Prostate gland (tissue), 2 donors: Measurements from ENCODE around the gene AIPL1. TPM values are rescaled to one million over a fixed set of nuclear protein-coding genes. Genes with fewer than 3 reads are reported as not detected.

Experiments
- DNase-seq: peaks from one replicate; pipeline ENCODE4 v3.0.0-alpha.2; 2019; ENCODE audit warnings: low spot score
- H3K27ac ChIP-seq, 2 donors: fragments of 200-600 bp; sonication (generic); 2 replicates each; pipeline ENCODE4 v1.5.1; 2017 to 2019
- H3K27me3 ChIP-seq: fragments of 200-600 bp; sonication (generic); replicated peaks from 2 replicates; pipeline ENCODE4 v1.5.1; 2019; ENCODE audit not compliant: insufficient read depth
- H3K36me3 ChIP-seq, 2 donors: fragments of 200-600 bp; sonication (generic); 1 replicate in 1 of 2; 2 replicates in 1 of 2; pipeline versions ENCODE4 v1.5.1 to v1.8.1; 2017 to 2019
- H3K4me1 ChIP-seq: fragments of 200-600 bp; sonication (generic); replicated peaks from 2 replicates; pipeline ENCODE4 v1.5.1; 2019
- H3K4me3 ChIP-seq, 2 donors: fragments of 200-600 bp; sonication (generic); 2 replicates each; pipeline ENCODE4 v1.5.1; 2017 to 2019
- H3K9me3 ChIP-seq: fragments of 200-600 bp; sonication (generic); 2 replicates; pipeline ENCODE4 v1.5.1; 2017
- POLR2A ChIP-seq: fragments of 450-650 bp; IDR thresholded peaks from one replicate; pipeline ENCODE4 v1.6.1; 2016; ENCODE audit warnings: antibody characterized with exemption, mild to moderate bottlenecking
- POLR2AphosphoS5 ChIP-seq: sonication (generic); formaldehyde crosslinking; IDR thresholded peaks from one replicate; pipeline ENCODE4 v1.6.1; 2017; ENCODE audit warnings: antibody characterized with exemption
- WGBS: methylation state at CpG from one replicate; pipeline ENCODE4 v1.1.5; 2018; 5-methylcytosine and 5-hydroxymethylcytosine counted together
- intact Hi-C: fragments of 100-400 bp; cut with DNase I; formaldehyde crosslinking; loops from one replicate; pipeline ENCODE4 v1.14.2; 2022
- total RNA-seq, 2 donors: library from RNA; depleted of rRNA; stranded (reverse); fragments of >200 nt; gene quantifications; one replicate each; pipeline ENCODE4 v1.1.0, GENCODE V29; 2016
- TF ChIP-seq, protein P1 (sequence below), 4 experiments: fragments of 200-600 bp in 2 of 4; fragments of 450-650 bp in 2 of 4; sonication (generic) in 2 of 4; IDR thresholded peaks; 1 replicate in 3 of 4; 2 replicates in 1 of 4; pipeline ENCODE4 v1.5.1; 2016 to 2019; ENCODE audit warnings: antibody characterized with exemption in 4 of 4, mild to moderate bottlenecking in 2 of 4, moderate library complexity in 2 of 4

The AIPL1 gene
- total RNA-seq, 2 donors from 2014 or later = not detected

DNA sequence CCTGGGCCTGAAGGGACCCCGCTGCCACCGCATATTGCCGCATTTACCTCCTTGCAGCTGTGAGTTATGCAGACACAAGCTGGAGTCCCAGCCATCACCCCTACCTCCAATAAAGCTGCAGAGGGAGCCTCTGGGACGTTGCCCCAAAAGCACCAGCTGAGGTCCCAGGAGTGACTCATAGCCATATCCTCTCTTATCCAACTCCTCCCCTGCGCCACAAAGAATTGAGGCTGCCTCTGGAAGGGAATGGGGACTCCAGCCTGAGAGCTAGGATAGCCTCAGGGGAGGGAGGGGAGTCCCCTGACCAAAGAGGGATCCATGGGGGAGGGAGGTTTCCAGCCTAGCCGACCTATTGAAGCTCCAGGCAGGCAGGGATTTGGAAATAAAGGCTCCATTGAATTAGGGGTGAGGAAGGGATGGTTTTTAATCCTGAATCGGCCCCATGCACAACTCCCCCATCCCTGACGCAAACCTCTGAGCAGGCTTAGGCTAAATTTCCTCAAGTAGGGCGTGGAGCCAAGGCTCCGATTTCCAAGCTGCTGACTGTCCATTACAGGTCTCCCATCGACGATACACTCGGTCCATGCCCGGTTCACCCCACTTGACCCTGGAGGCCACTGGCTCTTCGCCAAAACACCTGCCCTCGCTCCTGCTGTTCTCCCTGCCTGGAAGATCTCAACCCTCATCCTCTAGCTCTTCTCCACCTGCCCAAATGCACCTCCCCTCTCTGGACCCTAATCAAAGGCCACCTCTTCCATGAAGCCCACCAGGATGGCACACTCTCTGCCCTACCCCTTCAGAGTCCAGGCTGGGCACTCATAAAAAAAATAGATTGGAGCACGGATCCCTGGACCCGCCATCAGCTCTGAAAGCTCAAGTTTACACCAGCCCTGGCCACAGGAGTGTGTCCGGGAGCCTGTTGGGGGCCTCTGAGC lies 36.9 kb upstream of the AIPL1 start:
- no peak for DNase-seq
- intact Hi-C loops = no loop called here

DNA sequence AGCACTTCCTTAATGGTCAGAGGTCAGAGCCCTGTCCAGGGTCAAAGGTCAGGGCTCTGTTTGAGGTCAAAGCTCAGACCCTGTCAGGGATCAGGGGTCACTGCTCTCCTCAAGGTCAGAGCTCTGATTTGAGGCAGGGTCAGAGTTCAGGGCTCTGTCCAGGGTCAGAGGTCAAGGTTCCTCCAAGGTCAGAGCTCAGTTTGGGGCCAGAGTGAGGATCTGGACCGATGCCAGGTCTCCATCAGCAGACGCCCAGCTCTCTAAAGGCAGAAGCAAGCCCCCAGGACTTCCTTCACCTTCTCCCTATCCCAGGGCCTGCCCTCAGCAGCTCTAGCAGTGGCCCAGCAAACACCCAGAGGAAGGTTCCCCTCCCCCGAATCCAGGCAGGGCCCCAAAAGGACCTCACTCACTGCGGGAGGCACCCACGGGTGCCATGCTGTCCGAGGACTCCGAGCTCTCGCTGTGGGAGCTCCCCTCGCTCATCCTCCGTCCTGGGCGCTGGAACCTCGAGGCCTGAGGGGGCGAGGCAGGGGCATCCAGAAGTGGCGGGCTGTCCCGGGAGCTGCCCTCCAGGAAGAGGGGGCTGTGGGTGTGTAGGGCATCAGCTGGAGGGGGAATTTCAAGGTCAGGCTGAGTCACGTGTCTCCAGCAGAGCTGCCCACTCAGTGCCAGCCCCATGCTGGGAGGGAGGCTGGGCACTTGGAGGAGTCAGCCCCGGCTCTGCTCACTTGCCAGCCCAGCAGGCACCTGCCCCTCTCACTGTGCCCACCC lies 36.0 kb upstream of the AIPL1 start:
- no peaks in the 10 kb centered on the region for H3K9me3 ChIP-seq
- no peak overlapping the region for H3K27ac ChIP-seq
- H3K4me1 ChIP-seq = no peaks in the 10 kb centered on the region
- DNase-seq = no peak
- no peak overlapping the region for H3K4me3 ChIP-seq
- TF ChIP-seq POLR2A (no peak), POLR2AphosphoS5 (no peak)
- TF ChIP-seq, protein P1, sequence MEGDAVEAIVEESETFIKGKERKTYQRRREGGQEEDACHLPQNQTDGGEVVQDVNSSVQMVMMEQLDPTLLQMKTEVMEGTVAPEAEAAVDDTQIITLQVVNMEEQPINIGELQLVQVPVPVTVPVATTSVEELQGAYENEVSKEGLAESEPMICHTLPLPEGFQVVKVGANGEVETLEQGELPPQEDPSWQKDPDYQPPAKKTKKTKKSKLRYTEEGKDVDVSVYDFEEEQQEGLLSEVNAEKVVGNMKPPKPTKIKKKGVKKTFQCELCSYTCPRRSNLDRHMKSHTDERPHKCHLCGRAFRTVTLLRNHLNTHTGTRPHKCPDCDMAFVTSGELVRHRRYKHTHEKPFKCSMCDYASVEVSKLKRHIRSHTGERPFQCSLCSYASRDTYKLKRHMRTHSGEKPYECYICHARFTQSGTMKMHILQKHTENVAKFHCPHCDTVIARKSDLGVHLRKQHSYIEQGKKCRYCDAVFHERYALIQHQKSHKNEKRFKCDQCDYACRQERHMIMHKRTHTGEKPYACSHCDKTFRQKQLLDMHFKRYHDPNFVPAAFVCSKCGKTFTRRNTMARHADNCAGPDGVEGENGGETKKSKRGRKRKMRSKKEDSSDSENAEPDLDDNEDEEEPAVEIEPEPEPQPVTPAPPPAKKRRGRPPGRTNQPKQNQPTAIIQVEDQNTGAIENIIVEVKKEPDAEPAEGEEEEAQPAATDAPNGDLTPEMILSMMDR (IDR thresholded peaks at IDR 0.05) = no peak
- no peaks in the 10 kb centered on the region for H3K36me3 ChIP-seq
- intact Hi-C loops = no loop called here
- no peaks in the 10 kb centered on the region for H3K27me3 ChIP-seq
- 87% methylated on average over 11 of the region's 17 CpGs for WGBS

More for the DNA sequence above, 36.9 kb upstream of the AIPL1 start:
- H3K4me3 ChIP-seq = no peak overlapping the region
- H3K4me1 ChIP-seq = no peaks in the 10 kb centered on the region
- H3K9me3 ChIP-seq = no peaks in the 10 kb centered on the region
- no peaks in the 10 kb centered on the region for H3K36me3 ChIP-seq
- no peak overlapping the region for H3K27ac ChIP-seq
- TF ChIP-seq POLR2A (no peak), POLR2AphosphoS5 (no peak)
- TF ChIP-seq, protein P1 (IDR thresholded peaks at IDR 0.05) = no peak
- WGBS = 78% methylated on average over 19 of the region's 19 CpGs
- H3K27me3 ChIP-seq = no peaks in the 10 kb centered on the region

DNA sequence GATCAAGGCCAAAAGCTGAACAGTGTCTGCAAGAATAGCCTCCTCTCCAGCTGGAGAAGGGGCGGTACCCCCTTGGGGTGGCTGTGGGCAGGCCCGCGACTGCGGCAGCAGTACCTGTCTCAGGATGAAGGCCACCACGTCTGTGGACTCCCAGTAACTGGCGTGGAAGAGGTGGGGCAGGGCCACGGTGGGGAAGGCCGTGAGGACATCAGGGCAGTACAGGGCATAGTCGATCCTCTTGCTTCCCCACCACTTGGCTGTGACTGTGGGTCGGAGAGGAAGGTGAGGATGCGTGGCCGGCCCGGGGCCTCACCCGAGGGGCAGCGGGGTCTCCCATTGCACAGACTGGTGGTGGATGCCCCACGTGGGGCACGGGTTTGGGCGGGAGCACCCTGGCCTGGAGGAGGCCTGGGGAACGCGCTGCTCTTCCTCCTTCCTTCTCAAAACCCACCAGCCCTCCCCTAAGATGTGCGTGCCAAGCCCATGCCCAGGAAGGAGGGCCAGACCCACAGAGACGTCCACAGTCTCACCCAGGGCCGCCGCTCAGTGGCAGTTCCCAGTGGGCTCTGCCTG lies 35.3 kb upstream of the AIPL1 start:
- no peaks in the 10 kb centered on the region for H3K36me3 ChIP-seq
- TF ChIP-seq POLR2A = no peak
- TF ChIP-seq, protein P1 (IDR thresholded peaks at IDR 0.05) = no peak
- TF ChIP-seq POLR2AphosphoS5 = no peak
- intact Hi-C loops = no loop called here
- DNase-seq = no peak
- WGBS = 90% methylated on average over 23 of the region's 24 CpGs
- H3K27ac ChIP-seq = no peak overlapping the region
- H3K4me1 ChIP-seq = no peaks in the 10 kb centered on the region
- no peaks in the 10 kb centered on the region for H3K27me3 ChIP-seq
- no peak overlapping the region for H3K4me3 ChIP-seq
- no peaks in the 10 kb centered on the region for H3K9me3 ChIP-seq

DNA sequence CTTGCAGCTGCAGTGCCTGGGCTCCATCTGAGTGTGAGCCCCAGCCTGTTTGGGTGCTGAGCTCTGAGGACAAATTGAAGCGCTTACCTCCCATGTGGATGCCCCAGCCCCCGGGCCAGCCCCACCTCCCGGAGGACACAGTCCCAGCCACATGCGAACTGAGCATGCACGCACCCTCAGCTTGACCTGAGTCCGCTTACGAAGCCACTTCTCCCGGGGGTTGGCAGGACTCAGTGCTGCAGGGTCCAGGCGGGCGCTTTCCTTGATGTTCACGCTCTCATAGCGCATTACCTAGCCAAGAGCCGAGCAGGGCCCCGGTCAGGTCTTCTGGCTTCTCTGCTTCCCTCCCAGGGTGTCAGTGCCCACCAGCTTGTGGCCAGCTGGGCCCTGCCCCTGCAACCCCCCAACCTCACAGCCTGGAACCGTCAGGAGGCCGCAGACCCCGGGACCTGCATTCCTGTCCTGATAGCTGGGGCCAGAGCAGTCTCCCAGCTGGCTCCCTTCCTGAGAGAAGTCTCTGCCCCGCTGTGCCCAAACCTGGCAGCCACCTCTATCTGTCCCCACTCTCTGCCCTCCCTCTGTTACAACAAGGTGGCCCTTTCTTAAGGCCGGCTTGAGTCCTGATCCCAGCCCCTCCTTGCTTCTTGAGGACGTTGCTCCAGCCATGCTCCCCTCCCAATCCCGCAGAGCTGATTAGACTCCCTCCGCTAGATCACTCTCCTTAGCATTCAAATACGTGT lies 33.3 kb upstream of the AIPL1 start:
- WGBS = 91% methylated on average over 23 of the region's 23 CpGs
- intact Hi-C loops = no loop called here
- H3K36me3 ChIP-seq = no peaks in the 10 kb centered on the region

More for the DNA sequence above, 33.3 kb upstream of the AIPL1 start:
- no peak overlapping the region for H3K4me3 ChIP-seq
- no peaks in the 10 kb centered on the region for H3K27me3 ChIP-seq
- no peaks in the 10 kb centered on the region for H3K9me3 ChIP-seq
- H3K4me1 ChIP-seq = no peaks in the 10 kb centered on the region
- DNase-seq = no peak
- TF ChIP-seq POLR2A (no peak), POLR2AphosphoS5 (no peak)
- TF ChIP-seq, protein P1 (IDR thresholded peaks at IDR 0.05) = no peak
- H3K27ac ChIP-seq = no peak overlapping the region
